ENCODE measurements around the gene KDF1. TPM values are rescaled to one million over a fixed set of nuclear protein-coding genes. Genes with fewer than 3 reads are reported as not detected.

Gene KDF1
- total RNA-seq, 1 experiment from 2014 or later: 23.0 TPM

DNA sequence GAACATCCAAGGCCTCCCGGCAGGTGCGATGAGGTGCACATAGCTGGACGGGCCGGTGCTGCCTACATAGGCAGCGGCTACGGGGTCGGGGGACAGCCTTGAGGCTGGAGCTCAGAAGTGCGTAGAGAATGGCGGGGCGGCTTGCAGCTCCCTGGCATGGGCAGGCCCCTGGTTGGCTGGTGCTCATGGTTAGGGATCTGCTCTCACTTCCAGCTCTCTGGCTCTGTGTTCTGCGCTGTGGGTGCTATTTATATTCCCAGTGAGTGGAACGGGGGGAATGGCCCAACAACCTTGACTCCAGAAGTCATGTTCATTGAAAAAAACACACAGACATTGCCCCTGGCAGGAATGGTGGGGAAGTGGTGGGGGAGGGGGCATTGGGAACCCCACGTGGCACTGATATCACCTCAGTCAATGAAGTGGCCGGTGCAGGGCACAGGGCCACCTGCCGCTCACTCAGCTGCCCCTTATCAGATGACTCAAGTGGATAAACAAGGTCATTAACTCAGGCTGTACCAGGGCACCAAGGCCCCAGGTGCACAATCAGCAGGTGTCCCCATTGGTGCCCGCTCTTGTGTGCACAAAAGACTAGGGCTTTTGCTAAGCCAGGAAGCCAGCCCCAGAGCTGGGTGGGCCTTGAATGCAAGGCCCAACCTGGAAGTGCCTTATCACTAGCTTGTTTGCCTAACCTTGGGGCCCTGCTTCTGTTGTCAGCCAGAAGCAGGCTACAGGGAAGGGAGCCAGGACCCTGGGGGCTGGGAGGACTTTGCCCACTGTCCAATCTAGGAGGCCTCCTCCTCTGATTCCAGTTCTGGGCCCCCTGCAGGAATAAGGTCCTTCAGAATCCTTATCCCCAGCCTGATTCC is 46.3 kb downstream of the KDF1 start, which contains the start of gene NR0B2:
Gene NR0B2 (minus strand): TSS at position 222 of the 866 bp plus-strand sequence. CDS start 35 bp downstream, at position 187.
- Histone ChIP-seq H3K9me3 (ENCODE audit: control insufficient read depth in 1 of 2, insufficient read depth in 1 of 2, low read depth in 1 of 2, low read length in 2 of 2) (no peaks in the 10 kb centered on the region), H3K4me3 (replicated peaks in 1 of 2; ENCODE audit: low read depth in 1 of 2, low read length in 2 of 2) (no peak within 1 kb of the TSS), H3K27ac (ENCODE audit: low read depth, low read length) (no peak within 1 kb of the TSS), H3K79me2 (ENCODE audit: insufficient read depth, low read length) (no peaks in the 10 kb centered on the region), H3K27me3 (ENCODE audit: insufficient read depth, low read length) (no peaks in the 10 kb centered on the region), H3K9ac (ENCODE audit: low read length) (no peak within 1 kb of the TSS), H2AFZ (ENCODE audit: low read depth, low read length, poor library complexity, severe bottlenecking) (no peak within 1 kb of the TSS), H4K20me1 (ENCODE audit: insufficient read depth) (no peaks in the 10 kb centered on the region), H3K4me2 (ENCODE audit: low read length) (no peak within 1 kb of the TSS), H3K36me3 (ENCODE audit: control insufficient read depth in 1 of 2, insufficient read depth in 2 of 2, low read length in 2 of 2) (no peaks in the 10 kb centered on the region), H3K4me1 (ENCODE audit: control insufficient read depth in 1 of 2, insufficient read depth in 2 of 2, low read length in 2 of 2) (peaks cover 5% of the 10 kb centered on the region in 2 experiments; a peak in 2 of 4 replicates), H3K9me2 (ENCODE audit: insufficient read depth) (no peaks in the 10 kb centered on the region)
- RAD21 ChIA-PET (ENCODE audit: low non-redundant PET in 1 of 2, low total read pairs in 2 of 2, uncharacterized antibody in 2 of 2, unreplicated experiment in 2 of 2): no interaction called here
- no peak for DNase-seq (ENCODE audit: low read depth, low spot score)
- intact Hi-C loops (cut with micrococcal nuclease): no loop called here
- ATAC-seq: peak; percentile 44
- POLR2A ChIA-PET: no interaction called here
- CTCF ChIA-PET: no interaction called here
- no TSS peak for BruUV-seq (replicated peaks)
- no peak for TF ChIP-seq FOSL1 (IDR thresholded peaks at IDR 0.05; ENCODE audit: low read depth)
- TF ChIP-seq, protein P1, sequence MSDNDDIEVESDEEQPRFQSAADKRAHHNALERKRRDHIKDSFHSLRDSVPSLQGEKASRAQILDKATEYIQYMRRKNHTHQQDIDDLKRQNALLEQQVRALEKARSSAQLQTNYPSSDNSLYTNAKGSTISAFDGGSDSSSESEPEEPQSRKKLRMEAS (IDR thresholded peaks at IDR 0.05): no peak
- TF ChIP-seq RAD21 (IDR thresholded peaks at IDR 0.05; ENCODE audit: low read depth): no peak
- TF ChIP-seq EGR1 (IDR thresholded peaks at IDR 0.05; ENCODE audit: low read depth): no peak

DNA sequence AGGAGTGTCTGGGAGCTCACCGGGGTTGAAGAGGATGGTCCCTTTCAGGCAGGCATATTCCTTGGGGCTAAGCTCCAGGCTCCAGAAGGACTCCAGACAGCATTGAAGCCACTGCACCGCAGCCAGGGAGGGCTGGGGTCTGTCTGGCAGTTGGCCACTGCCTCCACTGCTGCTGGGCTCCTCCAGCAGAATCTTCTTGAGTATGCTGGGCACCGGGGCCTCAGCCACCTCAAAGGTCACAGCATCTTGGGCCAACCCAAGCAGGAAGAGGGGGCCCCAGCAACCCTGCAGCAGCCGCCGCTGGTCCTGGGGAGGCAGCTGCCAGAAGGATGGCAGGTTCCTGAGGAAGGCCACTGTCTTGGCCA is 46.9 kb downstream of the KDF1 start:
- RAD21 ChIA-PET (ENCODE audit: low non-redundant PET in 1 of 2, low total read pairs in 2 of 2, uncharacterized antibody in 2 of 2, unreplicated experiment in 2 of 2): no interaction called here
- intact Hi-C loops (cut with micrococcal nuclease): no loop called here

More for the DNA sequence above, 46.9 kb downstream of the KDF1 start:
- no peaks in the 10 kb centered on the region for H3K9me3 ChIP-seq (ENCODE audit: control insufficient read depth in 1 of 2, insufficient read depth in 1 of 2, low read depth in 1 of 2, low read length in 2 of 2)
- DNase-seq (ENCODE audit: low read depth, low spot score) (no peak), ATAC-seq (0 out of 2 replicates have a peak, but pooled peaks have one; percentile 7)
- H3K36me3 ChIP-seq (ENCODE audit: control insufficient read depth in 1 of 2, insufficient read depth in 2 of 2, low read length in 2 of 2): no peaks in the 10 kb centered on the region
- no peaks in the 10 kb centered on the region for H3K27me3 ChIP-seq (ENCODE audit: insufficient read depth, low read length)
- H3K9me2 ChIP-seq (ENCODE audit: insufficient read depth): no peaks in the 10 kb centered on the region
- CTCF ChIA-PET: no interaction called here
- no TSS peak for BruUV-seq (replicated peaks)
- TF ChIP-seq SP1 (IDR thresholded peaks at IDR 0.05; ENCODE audit: low read depth) (no peak), EGR1 (IDR thresholded peaks at IDR 0.05; ENCODE audit: low read depth) (no peak), TCF7L2 (IDR thresholded peaks at IDR 0.05; ENCODE audit: borderline replicate concordance, extremely low read depth, insufficient read depth, insufficient read length) (no peak), ZFX (IDR thresholded peaks at IDR 0.05) (no peak), JUND (IDR thresholded peaks at IDR 0.05) (no peak), POLR2AphosphoS5 (IDR thresholded peaks at IDR 0.05; ENCODE audit: low read depth, low read length) (no peak)
- TF ChIP-seq, protein P2, sequence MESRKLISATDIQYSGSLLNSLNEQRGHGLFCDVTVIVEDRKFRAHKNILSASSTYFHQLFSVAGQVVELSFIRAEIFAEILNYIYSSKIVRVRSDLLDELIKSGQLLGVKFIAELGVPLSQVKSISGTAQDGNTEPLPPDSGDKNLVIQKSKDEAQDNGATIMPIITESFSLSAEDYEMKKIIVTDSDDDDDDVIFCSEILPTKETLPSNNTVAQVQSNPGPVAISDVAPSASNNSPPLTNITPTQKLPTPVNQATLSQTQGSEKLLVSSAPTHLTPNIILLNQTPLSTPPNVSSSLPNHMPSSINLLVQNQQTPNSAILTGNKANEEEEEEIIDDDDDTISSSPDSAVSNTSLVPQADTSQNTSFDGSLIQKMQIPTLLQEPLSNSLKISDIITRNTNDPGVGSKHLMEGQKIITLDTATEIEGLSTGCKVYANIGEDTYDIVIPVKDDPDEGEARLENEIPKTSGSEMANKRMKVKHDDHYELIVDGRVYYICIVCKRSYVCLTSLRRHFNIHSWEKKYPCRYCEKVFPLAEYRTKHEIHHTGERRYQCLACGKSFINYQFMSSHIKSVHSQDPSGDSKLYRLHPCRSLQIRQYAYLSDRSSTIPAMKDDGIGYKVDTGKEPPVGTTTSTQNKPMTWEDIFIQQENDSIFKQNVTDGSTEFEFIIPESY (IDR thresholded peaks at IDR 0.05; ENCODE audit: extremely low read depth, insufficient replicate concordance, low read length): no peak
- TF ChIP-seq, protein P3, sequence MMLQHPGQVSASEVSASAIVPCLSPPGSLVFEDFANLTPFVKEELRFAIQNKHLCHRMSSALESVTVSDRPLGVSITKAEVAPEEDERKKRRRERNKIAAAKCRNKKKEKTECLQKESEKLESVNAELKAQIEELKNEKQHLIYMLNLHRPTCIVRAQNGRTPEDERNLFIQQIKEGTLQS (IDR thresholded peaks at IDR 0.05): no peak
- TF ChIP-seq, protein P4, sequence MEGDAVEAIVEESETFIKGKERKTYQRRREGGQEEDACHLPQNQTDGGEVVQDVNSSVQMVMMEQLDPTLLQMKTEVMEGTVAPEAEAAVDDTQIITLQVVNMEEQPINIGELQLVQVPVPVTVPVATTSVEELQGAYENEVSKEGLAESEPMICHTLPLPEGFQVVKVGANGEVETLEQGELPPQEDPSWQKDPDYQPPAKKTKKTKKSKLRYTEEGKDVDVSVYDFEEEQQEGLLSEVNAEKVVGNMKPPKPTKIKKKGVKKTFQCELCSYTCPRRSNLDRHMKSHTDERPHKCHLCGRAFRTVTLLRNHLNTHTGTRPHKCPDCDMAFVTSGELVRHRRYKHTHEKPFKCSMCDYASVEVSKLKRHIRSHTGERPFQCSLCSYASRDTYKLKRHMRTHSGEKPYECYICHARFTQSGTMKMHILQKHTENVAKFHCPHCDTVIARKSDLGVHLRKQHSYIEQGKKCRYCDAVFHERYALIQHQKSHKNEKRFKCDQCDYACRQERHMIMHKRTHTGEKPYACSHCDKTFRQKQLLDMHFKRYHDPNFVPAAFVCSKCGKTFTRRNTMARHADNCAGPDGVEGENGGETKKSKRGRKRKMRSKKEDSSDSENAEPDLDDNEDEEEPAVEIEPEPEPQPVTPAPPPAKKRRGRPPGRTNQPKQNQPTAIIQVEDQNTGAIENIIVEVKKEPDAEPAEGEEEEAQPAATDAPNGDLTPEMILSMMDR (IDR thresholded peaks at IDR 0.05 in 2 of 3, conservative IDR thresholded peaks at IDR 0.05 in 1 of 3; ENCODE audit: borderline replicate concordance in 1 of 3, insufficient read depth in 1 of 3, low read depth in 2 of 3, low read length in 2 of 3): no peak
- H3K4me2 ChIP-seq (ENCODE audit: low read length): no peak overlapping the region
- no peak overlapping the region for H3K9ac ChIP-seq (ENCODE audit: low read length)
- H3K4me1 ChIP-seq (ENCODE audit: control insufficient read depth in 1 of 2, insufficient read depth in 2 of 2, low read length in 2 of 2): peaks cover 5% of the 10 kb centered on the region in 2 experiments; a peak in 2 of 4 replicates
- H2AFZ ChIP-seq (ENCODE audit: low read depth, low read length, poor library complexity, severe bottlenecking): no peak overlapping the region
- no peak overlapping the region for H3K4me3 ChIP-seq (replicated peaks in 1 of 2; ENCODE audit: low read depth in 1 of 2, low read length in 2 of 2)
- POLR2A ChIA-PET: interaction anchor here (1.2 kb wide), 1 partner anchor 13 kb away, joined by 3 read pairs; the partner anchor contains the start of gene GPATCH3
- no peaks in the 10 kb centered on the region for H4K20me1 ChIP-seq (ENCODE audit: insufficient read depth)
- no peak overlapping the region for H3K27ac ChIP-seq (ENCODE audit: low read depth, low read length)
- no peaks in the 10 kb centered on the region for H3K79me2 ChIP-seq (ENCODE audit: insufficient read depth, low read length)
